Measurements from ENCODE around the gene RPS6KA2. TPM values are rescaled to one million over a fixed set of nuclear protein-coding genes. Genes with fewer than 3 reads are reported as not detected.

The RPS6KA2 gene
- total and polyA plus RNA-seq, 2 donors (not counting 3 experiments of a cell fraction or from before 2014, with no cell fraction given), result 54.5 to 75.8 TPM

- no peak overlapping the region for H2AFZ ChIP-seq (ENCODE audit: low read depth, low read length)
- ChIA-PET CTCF (no interaction called here), POLR2A (no interaction called here)
- intact Hi-C loops (cut with micrococcal nuclease) (no loop called here), dilution Hi-C loops (cut with MboI; ENCODE audit: extremely low pct_ligation_motif_present, low sequenced_read_pairs) (no loop called here)
- no peak overlapping the region for H3K4me3 ChIP-seq (replicated peaks in 1 of 3; ENCODE audit: insufficient read depth in 1 of 3, low read depth in 1 of 3, low read length in 3 of 3)
- H3K79me2 ChIP-seq (ENCODE audit: control insufficient read depth, insufficient read depth, low read length), result no peaks in the 10 kb centered on the region
- no peaks in the 10 kb centered on the region for H3K27me3 ChIP-seq (ENCODE audit: control insufficient read depth in 2 of 2, insufficient read depth in 2 of 2, low read length in 2 of 2)
- no peaks in the 10 kb centered on the region for H3K9me1 ChIP-seq (replicated peaks; ENCODE audit: control insufficient read depth, extremely low read depth, insufficient read depth, low read length)
- DNase-seq (ENCODE audit: low read depth, low spot score) (no peak), FAIRE-seq (no peak)
- H3K9me3 ChIP-seq (replicated peaks; ENCODE audit: control insufficient read depth, insufficient read depth, low read length), result no peaks in the 10 kb centered on the region
- H3K27ac ChIP-seq (ENCODE audit: insufficient read depth, low read depth, low read length), result no peak overlapping the region
- H3K4me1 ChIP-seq (ENCODE audit: control insufficient read depth, extremely low read depth, insufficient read depth, low read length), result no peaks in the 10 kb centered on the region
- TF ChIP-seq JUN (IDR thresholded peaks at IDR 0.05; ENCODE audit: borderline replicate concordance, insufficient read depth, insufficient read length, low read depth) (no peak), EZH2 (IDR thresholded peaks at IDR 0.05; ENCODE audit: borderline replicate concordance, low read depth, low read length, severe bottlenecking) (no peak), POLR2AphosphoS5 (IDR thresholded peaks at IDR 0.05; ENCODE audit: insufficient read depth, low read depth, low read length) (no peak), MAX (IDR thresholded peaks at IDR 0.05; ENCODE audit: insufficient read depth, insufficient read length) (no peak), MYC (IDR thresholded peaks at IDR 0.05; ENCODE audit: low read depth, low read length) (no peak), GATA2 (IDR thresholded peaks at IDR 0.05; ENCODE audit: insufficient read depth, insufficient read length, low read depth, low read length) (no peak), CTCF (IDR thresholded peaks at IDR 0.05; ENCODE audit: extremely low read depth in 1 of 2, insufficient read depth in 1 of 2, low read depth in 1 of 2, low read length in 2 of 2) (no peak), FOS (IDR thresholded peaks at IDR 0.05; ENCODE audit: borderline replicate concordance, insufficient read depth, low read length) (no peak), POLR2A (IDR thresholded peaks at IDR 0.05; ENCODE audit: low read depth, low read length) (no peak)
- no TSS peak for BruUV-seq (replicated peaks)
- peaks cover 2 to 38% of the 10 kb centered on the region in 2 experiments for H3K36me3 ChIP-seq (ENCODE audit: control insufficient read depth in 2 of 2, extremely low read depth in 1 of 2, insufficient read depth in 2 of 2, low read length in 2 of 2)
- H3K4me2 ChIP-seq (ENCODE audit: insufficient read depth, low read length), result no peak overlapping the region
- no peak overlapping the region for H3K9ac ChIP-seq (replicated peaks; ENCODE audit: extremely low read depth, insufficient read depth, low read length)
- H4K20me1 ChIP-seq (replicated peaks; ENCODE audit: control insufficient read depth, extremely low read depth, insufficient read depth, low read length), result no peaks in the 10 kb centered on the region
These were observed 93.7 kb downstream of the RPS6KA2 start for GRCh38 chr6:166533205-166533824.

Data from endothelial cell of umbilical vein (primary cell).